ENCODE results near the gene ATG7.
"Not testable (repeated sequence)": the region's sequence is repeated elsewhere in the genome, so short reads cannot be mapped to it uniquely, and the experiment has no call there.

ATG7 gene

DNA sequence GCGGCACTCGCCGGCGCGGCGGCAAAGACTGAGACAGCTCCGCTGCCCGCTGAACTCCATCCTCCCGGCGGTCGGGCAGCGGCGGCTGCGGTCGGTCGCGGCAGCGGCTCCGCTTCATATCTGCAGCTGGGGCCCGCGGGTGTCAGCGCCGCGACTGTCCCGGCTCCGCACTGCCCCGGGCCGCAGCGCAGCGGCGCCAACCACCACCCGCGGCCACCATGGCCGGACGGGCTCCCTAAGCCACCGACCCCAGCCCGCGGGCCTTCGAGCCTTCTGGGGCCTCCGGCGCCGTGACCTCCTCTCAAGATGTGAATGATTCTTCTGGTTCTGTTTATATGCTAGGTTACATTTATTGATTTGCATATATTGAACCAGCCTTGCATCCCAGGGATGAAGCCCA is 216.2 kb downstream of the ATG7 start:
- WGBS, 2 experiments: 97% methylated on average over 42 of the region's 42 CpGs
- H3K36me3 ChIP-seq (ENCODE audit: control insufficient read depth, insufficient read depth, low read length); H3K9me3 ChIP-seq (ENCODE audit: control insufficient read depth, low read length); H3K4me3 ChIP-seq (ENCODE audit: insufficient read depth, low read depth, low read length); H3K27me3 ChIP-seq (ENCODE audit: control insufficient read depth, insufficient read depth, low read length, poor library complexity, severe bottlenecking); H3K27ac ChIP-seq (ENCODE audit: insufficient read depth, low read depth, low read length, poor library complexity, severe bottlenecking); H3K4me1 ChIP-seq (ENCODE audit: control insufficient read depth, insufficient read depth, low read length): not testable (repeated sequence)

DNA sequence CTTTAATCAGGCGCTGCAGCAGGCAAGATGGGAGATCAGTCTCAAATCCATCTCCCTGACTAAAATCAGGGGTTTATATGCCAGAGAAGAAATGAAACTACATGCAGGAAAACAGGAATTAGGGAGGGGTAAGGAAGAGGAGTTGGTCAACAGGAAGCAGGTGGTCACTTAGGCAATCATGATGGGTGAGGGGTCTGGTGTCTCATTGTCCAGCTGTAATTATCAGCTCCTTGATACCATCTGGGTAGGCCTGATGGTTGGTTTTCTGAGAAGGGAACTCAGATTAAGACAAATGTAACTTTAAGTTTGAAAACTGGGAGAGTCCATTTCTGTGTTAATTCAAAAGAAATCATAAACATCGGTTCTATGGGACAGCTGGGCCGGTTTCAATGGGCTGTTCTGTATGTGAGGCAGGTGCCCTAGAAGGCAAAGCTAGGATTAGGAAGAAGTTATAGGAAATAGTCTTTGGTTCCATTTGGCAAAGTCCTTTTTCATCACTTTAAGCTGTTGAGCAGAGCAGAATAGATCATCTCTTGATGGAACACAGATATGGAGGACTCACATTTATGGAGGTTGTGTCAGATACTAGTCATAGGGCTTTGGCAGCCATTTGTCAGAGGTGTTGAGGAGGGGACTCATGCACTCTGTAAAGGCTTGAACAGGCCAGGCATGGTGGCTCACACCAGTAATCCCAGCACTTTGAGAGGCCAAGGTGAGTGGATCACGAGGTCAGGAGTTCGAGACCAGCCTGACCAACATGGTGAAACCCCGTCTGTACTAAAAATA is 222.1 kb downstream of the ATG7 start:
- no peaks in the 10 kb centered on the region for H3K27me3 ChIP-seq (ENCODE audit: control insufficient read depth, insufficient read depth, low read length, poor library complexity, severe bottlenecking)
- H3K27ac ChIP-seq (ENCODE audit: insufficient read depth, low read depth, low read length, poor library complexity, severe bottlenecking): no peak overlapping the region
- WGBS, 2 experiments: 93 to 95% methylated on average over 6 of the region's 6 CpGs
- no peaks in the 10 kb centered on the region for H3K36me3 ChIP-seq (ENCODE audit: control insufficient read depth, insufficient read depth, low read length)
- H3K4me1 ChIP-seq (ENCODE audit: control insufficient read depth, insufficient read depth, low read length): peaks cover 17% of the 10 kb centered on the region
- H3K9me3 ChIP-seq (ENCODE audit: control insufficient read depth, low read length): no peaks in the 10 kb centered on the region
- no peak overlapping the region for H3K4me3 ChIP-seq (ENCODE audit: insufficient read depth, low read depth, low read length)

DNA sequence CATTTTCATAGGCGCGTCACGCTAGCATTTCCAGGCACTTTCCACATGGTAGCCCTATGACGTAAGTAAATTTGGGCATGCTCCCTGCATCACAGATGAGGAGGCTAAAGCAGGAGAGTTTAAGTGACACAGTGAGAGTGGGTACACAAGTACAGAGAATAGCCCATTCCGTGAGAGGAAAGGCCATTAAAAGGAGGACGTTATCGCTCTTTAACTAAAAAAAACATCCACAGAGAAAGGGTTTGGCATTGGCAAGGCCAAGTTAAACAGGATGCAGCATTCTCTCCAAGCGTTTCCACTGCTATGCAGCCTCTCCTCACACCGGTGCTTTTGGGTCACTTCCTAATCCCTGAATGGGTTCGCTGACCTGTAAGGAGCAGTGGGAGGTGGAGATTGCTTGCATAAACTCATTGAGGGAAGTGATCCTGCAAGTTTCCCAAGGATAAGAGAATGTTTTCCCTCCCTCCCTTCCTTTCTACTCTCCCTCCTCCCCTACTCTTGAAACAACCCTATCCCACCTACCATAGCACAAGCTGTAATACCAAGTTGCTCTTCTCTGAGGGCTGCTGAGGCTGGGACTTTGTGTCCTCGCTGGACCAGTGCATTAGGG is 223.9 kb downstream of the ATG7 start:
- WGBS, 2 experiments: 48 to 51% methylated on average over 11 of the region's 11 CpGs
- no peaks in the 10 kb centered on the region for H3K36me3 ChIP-seq (ENCODE audit: control insufficient read depth, insufficient read depth, low read length)
- H3K27me3 ChIP-seq (ENCODE audit: control insufficient read depth, insufficient read depth, low read length, poor library complexity, severe bottlenecking): no peaks in the 10 kb centered on the region
- H3K4me1 ChIP-seq (ENCODE audit: control insufficient read depth, insufficient read depth, low read length): peaks cover 17% of the 10 kb centered on the region
- no peak overlapping the region for H3K27ac ChIP-seq (ENCODE audit: insufficient read depth, low read depth, low read length, poor library complexity, severe bottlenecking)
- H3K4me3 ChIP-seq (ENCODE audit: insufficient read depth, low read depth, low read length): no peak overlapping the region
- H3K9me3 ChIP-seq (ENCODE audit: control insufficient read depth, low read length): no peaks in the 10 kb centered on the region

GRCh38 chr3:11498177-11498576 is 226.0 kb downstream of the ATG7 start:
- Histone ChIP-seq H3K4me3 (ENCODE audit: insufficient read depth, low read depth, low read length) (no peak overlapping the region), H3K27me3 (ENCODE audit: control insufficient read depth, insufficient read depth, low read length, poor library complexity, severe bottlenecking) (no peaks in the 10 kb centered on the region), H3K4me1 (ENCODE audit: control insufficient read depth, insufficient read depth, low read length) (peaks cover 17% of the 10 kb centered on the region), H3K9me3 (ENCODE audit: control insufficient read depth, low read length) (no peaks in the 10 kb centered on the region), H3K36me3 (ENCODE audit: control insufficient read depth, insufficient read depth, low read length) (no peaks in the 10 kb centered on the region), H3K27ac (ENCODE audit: insufficient read depth, low read depth, low read length, poor library complexity, severe bottlenecking) (no peak overlapping the region)
- 91 to 92% methylated on average over 2 of the region's 2 CpGs for WGBS, 2 experiments

GRCh38 chr3:11498646-11499045 is 226.4 kb downstream of the ATG7 start:
- no peaks in the 10 kb centered on the region for H3K9me3 ChIP-seq (ENCODE audit: control insufficient read depth, low read length)
- H3K4me1 ChIP-seq (ENCODE audit: control insufficient read depth, insufficient read depth, low read length): peaks cover 17% of the 10 kb centered on the region
- no peaks in the 10 kb centered on the region for H3K27me3 ChIP-seq (ENCODE audit: control insufficient read depth, insufficient read depth, low read length, poor library complexity, severe bottlenecking)
- no peak overlapping the region for H3K27ac ChIP-seq (ENCODE audit: insufficient read depth, low read depth, low read length, poor library complexity, severe bottlenecking)
- no peak overlapping the region for H3K4me3 ChIP-seq (ENCODE audit: insufficient read depth, low read depth, low read length)
- WGBS, 2 experiments: 84 to 96% methylated on average over 1 of the region's 1 CpG
- H3K36me3 ChIP-seq (ENCODE audit: control insufficient read depth, insufficient read depth, low read length): no peaks in the 10 kb centered on the region

GRCh38 chr3:11499144-11499543 is 226.9 kb downstream of the ATG7 start:
- Histone ChIP-seq H3K4me1 (ENCODE audit: control insufficient read depth, insufficient read depth, low read length) (peaks cover 17% of the 10 kb centered on the region), H3K27me3 (ENCODE audit: control insufficient read depth, insufficient read depth, low read length, poor library complexity, severe bottlenecking) (no peaks in the 10 kb centered on the region), H3K36me3 (ENCODE audit: control insufficient read depth, insufficient read depth, low read length) (no peaks in the 10 kb centered on the region), H3K9me3 (ENCODE audit: control insufficient read depth, low read length) (no peaks in the 10 kb centered on the region), H3K4me3 (ENCODE audit: insufficient read depth, low read depth, low read length) (no peak overlapping the region), H3K27ac (ENCODE audit: insufficient read depth, low read depth, low read length, poor library complexity, severe bottlenecking) (no peak overlapping the region)
- WGBS, 2 experiments: 96% methylated on average over 6 of the region's 6 CpGs

DNA sequence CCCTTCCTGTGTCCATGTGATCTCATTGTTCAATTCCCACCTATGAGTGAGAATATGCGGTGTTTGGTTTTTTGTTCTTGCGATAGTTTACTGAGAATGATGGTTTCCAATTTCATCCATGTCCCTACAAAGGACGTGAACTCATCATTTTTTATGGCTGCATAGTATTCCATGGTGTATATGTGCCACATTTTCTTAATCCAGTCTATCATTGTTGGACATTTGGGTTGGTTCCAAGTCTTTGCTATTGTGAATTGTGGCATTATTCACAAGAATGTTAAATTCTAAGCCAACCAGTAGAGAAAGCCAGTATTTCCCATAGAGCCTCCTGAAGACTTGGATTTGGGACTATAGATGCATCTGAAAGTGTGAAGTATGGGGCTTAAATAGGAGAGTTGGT is 230.2 kb downstream of the ATG7 start:
- H3K36me3 ChIP-seq (ENCODE audit: control insufficient read depth, insufficient read depth, low read length); H3K27ac ChIP-seq (ENCODE audit: insufficient read depth, low read depth, low read length, poor library complexity, severe bottlenecking); H3K4me1 ChIP-seq (ENCODE audit: control insufficient read depth, insufficient read depth, low read length): not testable (repeated sequence)

DNA sequence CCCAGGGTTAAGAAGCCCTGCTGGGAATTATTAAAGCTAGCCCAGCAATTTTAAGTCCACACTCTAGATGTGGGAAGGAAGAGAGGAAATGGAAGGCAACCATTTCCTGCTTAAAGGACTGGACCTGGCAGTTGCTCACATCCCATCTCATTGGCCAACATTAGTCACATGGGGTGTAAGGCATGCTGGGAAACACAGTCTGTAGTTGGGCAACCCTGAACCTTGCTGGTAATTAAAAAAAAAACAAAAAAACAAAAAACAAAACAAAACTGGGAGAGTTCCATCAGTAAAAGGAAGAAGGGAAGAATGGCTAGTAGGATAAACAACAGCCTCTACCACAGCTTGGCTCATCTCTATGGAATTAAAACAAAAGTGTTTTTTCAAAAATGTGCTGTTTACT is 235.5 kb downstream of the ATG7 start:
- Histone ChIP-seq H3K27ac (ENCODE audit: insufficient read depth, low read depth, low read length, poor library complexity, severe bottlenecking) (no peak overlapping the region), H3K9me3 (ENCODE audit: control insufficient read depth, low read length) (no peaks in the 10 kb centered on the region), H3K27me3 (ENCODE audit: control insufficient read depth, insufficient read depth, low read length, poor library complexity, severe bottlenecking) (no peaks in the 10 kb centered on the region), H3K4me3 (ENCODE audit: insufficient read depth, low read depth, low read length) (no peak overlapping the region), H3K36me3 (ENCODE audit: control insufficient read depth, insufficient read depth, low read length) (no peaks in the 10 kb centered on the region), H3K4me1 (ENCODE audit: control insufficient read depth, insufficient read depth, low read length) (peaks cover 24% of the 10 kb centered on the region)

More for the DNA sequence above, 230.2 kb downstream of the ATG7 start:
- H3K9me3 ChIP-seq (ENCODE audit: control insufficient read depth, low read length); H3K27me3 ChIP-seq (ENCODE audit: control insufficient read depth, insufficient read depth, low read length, poor library complexity, severe bottlenecking); H3K4me3 ChIP-seq (ENCODE audit: insufficient read depth, low read depth, low read length): not testable (repeated sequence)
- WGBS, 2 experiments: no CpG with 5 or more reads among the region's 3 CpGs

GRCh38 chr3:11508346-11509172 is 236.4 kb downstream of the ATG7 start:
- Histone ChIP-seq H3K36me3 (ENCODE audit: control insufficient read depth, insufficient read depth, low read length) (no peaks in the 10 kb centered on the region), H3K27me3 (ENCODE audit: control insufficient read depth, insufficient read depth, low read length, poor library complexity, severe bottlenecking) (no peaks in the 10 kb centered on the region), H3K27ac (ENCODE audit: insufficient read depth, low read depth, low read length, poor library complexity, severe bottlenecking) (peak overlapping the region; percentile 41), H3K4me1 (ENCODE audit: control insufficient read depth, insufficient read depth, low read length) (peaks cover 24% of the 10 kb centered on the region), H3K4me3 (ENCODE audit: insufficient read depth, low read depth, low read length) (no peak overlapping the region), H3K9me3 (ENCODE audit: control insufficient read depth, low read length) (no peaks in the 10 kb centered on the region)
- 79 to 82% methylated on average over 5 of the region's 5 CpGs for whole genome bisulfite sequencing, 2 experiments
